GM21526 (cell line): Measurements from ENCODE around the gene ZNF436.

Experiments
- ATAC-seq: cut with Tn5 transposase; IDR thresholded peaks from one replicate; pipeline ENCODE4 v1.9.1; 2021; ENCODE audit warnings: moderate library complexity; ENCODE audit not compliant: unreplicated experiment, low FRiP score

ZNF436 gene

GRCh38 chr1:23369335-23370013, at the start of gene ZNF436:
Gene ZNF436, minus strand, starts transcription at chr1:23369836. Its CDS starts 1,831 bp downstream, at chr1:23368005.
- no peak for ATAC-seq

- ATAC-seq: no peak
Observed at GRCh38 chr1:23419180-23419579, 49.5 kb upstream of the ZNF436 start.

DNA sequence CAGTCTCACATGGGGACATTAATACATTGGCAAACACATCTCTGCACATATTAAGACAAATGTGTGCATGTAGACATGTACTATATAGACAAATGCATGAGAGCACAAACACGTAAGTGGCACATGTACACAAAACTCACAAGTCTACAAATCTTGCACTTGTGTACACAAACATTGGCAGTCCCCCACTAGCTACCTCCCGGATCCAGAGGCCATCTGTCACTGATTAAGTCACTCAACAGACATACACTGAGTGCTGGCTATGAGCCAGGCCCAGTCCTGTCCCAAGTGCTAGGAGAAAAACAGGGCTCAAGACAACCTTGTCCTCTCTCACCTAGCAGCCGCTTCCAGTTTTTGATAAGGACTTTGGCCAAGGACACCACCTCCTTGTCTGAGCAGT, 47.9 kb upstream of the ZNF436 start:
- ATAC-seq: no peak

GRCh38 chr1:23416964-23417363, 47.3 kb upstream of the ZNF436 start:
- ATAC-seq: no peak

GRCh38 chr1:23408797-23409290, 39.2 kb upstream of the ZNF436 start:
- no peak for ATAC-seq

DNA sequence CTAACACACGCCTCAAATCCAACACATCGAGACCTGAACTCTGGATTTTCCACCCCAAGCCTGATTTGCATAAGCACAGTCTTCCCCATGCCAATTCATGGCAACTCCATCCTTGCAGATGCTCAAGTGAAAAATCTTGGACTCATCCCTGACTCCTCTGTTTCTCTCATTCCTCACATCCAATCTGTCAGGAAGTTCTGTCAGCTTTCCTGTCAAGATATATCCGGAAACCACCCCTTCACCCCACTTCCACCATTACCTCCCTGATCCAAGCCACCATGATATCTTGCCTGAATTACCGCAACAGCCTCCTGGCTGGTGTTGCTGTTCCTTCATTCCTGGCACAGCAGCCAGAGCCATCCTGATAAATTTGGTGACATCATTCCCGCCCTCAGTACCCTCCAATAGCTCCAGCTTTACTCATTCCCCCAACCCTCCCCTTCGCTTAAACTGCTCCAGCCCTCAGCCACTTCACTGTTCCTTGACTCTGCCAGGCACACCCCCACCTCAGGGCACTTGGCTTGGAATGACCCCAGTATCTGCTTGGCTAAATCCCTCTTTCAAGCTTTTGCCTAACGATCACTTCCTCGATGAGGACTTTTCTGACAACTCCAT, 37.5 kb upstream of the ZNF436 start:
- no peak for ATAC-seq

- ATAC-seq: no peak
Observed at GRCh38 chr1:23405946-23406345, 36.3 kb upstream of the ZNF436 start.

DNA sequence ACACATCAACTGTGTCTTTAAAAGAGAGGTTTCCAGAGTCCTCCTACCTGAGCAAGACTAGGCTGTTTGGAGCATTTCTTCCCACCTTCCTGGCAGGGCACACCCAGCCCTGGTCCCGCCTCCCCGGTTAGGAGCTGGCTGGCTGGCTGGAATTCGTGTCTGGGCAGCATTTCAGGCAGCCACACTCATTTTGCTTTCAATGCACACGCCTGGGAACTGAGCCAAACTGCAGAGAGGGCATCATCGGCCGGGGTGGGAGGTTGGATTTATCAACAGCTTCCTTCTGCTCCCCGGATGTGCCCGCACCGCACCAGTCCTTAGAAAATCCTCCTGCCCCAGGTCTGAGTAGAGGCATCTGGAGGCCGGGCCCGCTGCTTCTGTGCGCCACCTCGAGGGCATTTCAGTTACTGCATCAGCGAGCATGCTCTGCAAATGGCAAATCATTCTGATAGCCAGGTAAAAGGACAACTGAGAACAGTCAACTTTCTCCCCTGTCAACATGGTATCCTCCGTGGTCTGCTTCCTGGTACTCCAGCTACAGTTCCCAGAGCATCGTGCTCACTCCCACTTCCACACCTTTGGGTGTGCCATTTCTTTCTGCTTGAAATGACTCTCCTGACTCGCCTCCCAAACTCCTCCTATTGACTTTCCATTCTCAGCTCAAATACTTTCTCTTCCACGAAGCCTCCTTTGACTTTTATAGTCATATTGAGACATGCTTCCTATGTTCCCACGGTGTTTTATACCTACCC, 34.3 kb upstream of the ZNF436 start:
- no peak for ATAC-seq

DNA sequence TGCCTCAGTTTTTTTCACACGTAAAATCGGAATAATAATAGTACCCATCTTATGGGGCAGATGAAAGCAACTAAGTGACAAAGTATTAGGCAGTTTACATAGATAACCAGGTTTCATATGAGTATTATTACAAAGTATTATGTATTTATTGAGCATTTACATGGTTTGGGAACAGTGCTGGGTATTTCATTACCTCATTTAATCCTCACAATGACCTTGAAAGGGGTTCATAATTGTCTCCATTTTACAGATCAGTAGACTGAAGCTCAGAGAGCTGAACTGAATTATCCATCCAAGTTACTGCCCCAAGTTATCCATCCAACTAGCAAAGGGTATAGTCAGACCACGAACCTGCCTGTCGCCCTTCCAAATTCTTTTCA, 33.7 kb upstream of the ZNF436 start:
- ATAC-seq: no peak

GRCh38 chr1:23403038-23403336, 33.4 kb upstream of the ZNF436 start:
- ATAC-seq: no peak

DNA sequence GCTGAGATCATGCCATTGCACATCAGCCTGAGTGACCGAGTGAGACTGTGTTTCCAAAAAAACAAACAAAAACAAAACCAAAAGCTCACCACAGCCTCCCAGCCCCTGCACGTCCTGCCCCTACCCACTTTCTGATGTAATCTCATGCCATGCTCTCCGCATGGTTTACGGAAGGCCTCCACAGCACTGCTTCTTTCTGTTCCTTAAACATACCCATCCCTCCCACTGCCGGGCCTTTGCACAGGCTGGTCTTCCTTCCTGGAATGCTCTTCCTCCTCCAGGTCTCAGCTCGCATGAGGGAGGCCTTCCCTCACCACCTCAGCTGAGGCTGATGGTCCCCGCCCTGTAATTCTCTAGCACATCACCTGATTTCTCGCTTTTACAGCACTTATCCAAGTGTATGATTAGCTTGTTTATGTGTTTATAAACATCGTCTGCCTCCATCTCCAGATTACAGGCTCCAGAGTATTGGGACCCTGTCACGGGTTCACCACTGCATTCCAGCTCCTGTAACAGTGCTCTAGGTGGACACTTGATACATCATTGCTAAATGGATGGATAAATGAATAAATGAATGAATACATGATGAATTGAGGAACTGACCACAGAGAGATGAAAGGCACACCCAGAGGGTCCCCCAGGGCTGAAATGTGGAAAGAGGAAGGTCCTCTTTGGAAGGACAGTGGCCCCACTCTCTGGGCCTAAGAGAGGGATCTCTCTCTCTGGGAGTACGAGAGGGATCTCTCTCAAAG, 32.8 kb upstream of the ZNF436 start:
- ATAC-seq: no peak

DNA sequence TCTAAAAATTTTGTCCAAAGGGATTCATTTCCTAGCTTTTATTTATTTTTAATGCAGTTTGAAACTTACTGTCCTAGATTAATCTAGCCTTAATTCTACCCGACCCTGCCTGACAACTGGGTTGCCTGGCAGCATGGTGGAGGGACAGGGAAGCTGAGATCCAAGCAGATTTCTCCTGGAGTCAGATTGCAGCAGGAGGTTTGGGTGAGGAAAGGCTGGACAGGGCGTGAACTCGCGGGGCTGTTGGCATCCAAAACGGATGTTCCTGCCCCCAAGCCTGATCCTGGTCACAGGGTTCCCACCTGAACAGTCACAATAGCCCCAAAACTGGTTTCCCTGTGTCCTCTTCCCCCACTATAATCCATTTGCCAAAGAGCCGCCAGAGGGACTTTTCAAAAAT, 31.7 kb upstream of the ZNF436 start:
- no peak for ATAC-seq

DNA sequence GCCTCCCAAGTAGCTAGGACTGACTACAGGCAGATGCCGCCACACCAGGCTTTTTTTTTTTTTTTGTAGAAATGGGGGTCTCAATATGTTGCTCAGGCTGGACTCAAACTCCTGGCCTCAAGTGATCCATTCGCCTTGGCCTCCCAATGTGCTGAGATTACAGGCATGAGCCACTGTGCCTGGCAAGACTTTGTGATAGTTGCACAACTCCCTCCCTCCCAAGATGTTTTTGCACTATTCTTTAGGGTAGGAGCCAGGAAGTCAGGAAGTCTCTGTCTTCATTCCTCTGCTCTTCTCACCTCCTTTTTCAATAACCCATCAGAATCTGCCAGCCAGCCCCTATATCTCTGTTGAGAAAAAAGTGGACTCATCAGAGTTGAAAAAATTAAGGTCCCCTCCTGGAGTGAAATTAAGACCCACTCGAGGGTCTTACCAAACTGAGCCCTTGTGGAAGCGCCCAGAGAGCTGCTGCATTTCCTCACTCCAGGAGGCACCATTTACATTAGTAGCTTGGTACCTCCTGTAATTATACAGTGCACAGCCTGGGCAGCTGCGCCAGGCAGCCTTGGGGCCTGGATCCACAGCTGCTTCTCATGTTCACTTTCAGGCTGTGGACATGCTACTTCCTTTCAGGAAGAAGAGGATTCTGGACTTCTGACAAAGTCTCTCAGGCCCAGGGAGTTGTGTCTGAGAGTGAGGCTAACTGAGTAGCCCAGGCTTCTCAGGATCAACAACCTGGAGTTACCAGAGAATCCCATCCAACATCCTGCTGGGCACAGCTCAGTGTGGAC, 30.9 kb upstream of the ZNF436 start:
- no peak for ATAC-seq

DNA sequence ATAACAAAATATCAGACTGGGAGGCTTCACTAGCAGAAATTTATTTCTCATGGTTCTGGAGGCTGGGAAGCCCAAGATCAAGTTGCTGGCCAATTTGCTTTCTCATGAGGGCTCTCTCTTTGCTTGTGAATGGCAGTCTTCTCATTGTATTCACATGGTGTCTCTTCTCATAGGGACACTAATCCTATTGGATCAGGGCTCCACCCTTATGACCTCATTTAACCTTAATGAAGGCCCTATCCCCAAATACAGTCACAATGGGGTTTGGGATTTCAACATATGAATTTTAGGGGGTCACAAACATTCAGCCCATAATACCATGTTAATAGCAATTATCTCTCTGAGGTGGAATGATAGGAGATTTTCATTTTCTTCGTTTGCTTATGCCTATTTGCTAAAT, 29.6 kb upstream of the ZNF436 start:
- no peak for ATAC-seq

DNA sequence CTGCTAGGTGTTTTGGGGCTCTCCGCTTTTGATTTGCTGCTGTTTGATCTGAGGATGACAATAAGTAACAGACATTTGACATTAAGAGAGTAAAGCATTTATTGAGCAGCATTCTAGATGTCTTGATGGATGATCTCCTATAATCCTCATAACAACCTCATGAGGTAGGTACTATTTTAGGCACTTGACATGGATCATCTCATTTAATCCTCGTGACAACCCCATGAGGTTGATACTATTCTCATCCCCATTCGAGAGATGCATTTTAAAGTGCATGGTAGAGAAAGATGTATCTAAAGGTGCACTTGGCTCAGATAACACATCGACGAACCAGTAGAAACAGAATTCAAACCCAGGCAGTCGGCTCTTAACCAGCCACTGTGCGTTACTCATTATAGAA, 28.3 kb upstream of the ZNF436 start:
- no peak for ATAC-seq

GRCh38 chr1:23396380-23396779, 26.7 kb upstream of the ZNF436 start:
- ATAC-seq: no peak

DNA sequence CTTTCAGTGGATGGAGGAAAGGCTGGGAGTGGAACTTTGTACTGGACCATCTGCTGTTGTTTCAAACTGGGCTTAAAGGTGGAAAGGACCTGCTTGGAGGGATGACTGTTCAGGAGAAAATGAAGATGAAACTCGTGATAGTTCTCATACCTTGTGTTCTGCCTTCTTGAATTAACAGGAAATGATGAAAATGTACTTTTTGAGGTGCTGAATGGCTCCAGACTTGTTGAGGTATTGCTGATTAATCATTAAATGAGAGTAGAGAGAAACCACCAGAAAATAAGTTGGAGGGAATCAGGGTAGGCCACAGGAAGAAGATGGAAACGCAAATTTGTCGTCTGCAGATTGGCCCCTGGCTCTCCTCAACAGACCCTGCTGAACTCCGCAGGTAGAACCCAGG, 26.2 kb upstream of the ZNF436 start:
- no peak for ATAC-seq

- ATAC-seq: no peak
Observed at GRCh38 chr1:23395154-23395724, 25.6 kb upstream of the ZNF436 start.

- ATAC-seq: no peak
Observed at GRCh38 chr1:23394684-23395083, 25.0 kb upstream of the ZNF436 start.

DNA sequence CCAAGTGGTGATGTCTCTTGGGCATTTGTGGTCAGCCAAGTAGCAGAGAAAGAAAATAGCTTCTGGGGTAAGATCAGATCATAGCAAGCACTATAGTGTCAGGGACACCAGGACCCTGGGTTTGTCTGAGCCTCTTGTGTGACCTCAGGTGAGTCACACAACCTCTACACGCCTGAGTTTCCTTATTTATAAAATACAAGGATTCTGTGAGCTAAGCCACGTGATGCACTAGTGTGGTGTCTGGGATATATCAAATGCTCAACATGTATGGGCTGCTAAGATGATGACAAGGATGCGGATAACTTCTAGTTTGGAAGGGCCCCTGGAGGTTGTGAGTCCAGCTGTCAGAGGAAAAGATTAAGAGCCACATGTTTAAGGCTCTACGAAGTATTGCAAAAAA, 24.5 kb upstream of the ZNF436 start:
- ATAC-seq: no peak
